PC-3 (cell line): ENCODE data around the gene SMCR8.

Source experiments
- CTCF ChIP-seq: fragments of 300-600 bp; sonication (generic); conservative IDR thresholded peaks from 2 replicates; pipeline ENCODE4 v1.5.1; 2017; ENCODE audit warnings: antibody characterized with exemption, low read depth, mild to moderate bottlenecking, low read length
- EZH2 ChIP-seq: fragments of 300-600 bp; sonication (generic); IDR thresholded peaks from one replicate; pipeline ENCODE4 v1.6.1; 2017; ENCODE audit warnings: antibody characterized with exemption, mild to moderate bottlenecking, low read length; ENCODE audit not compliant: unreplicated experiment

GRCh38 chr17:18344021-18344420, 28.9 kb downstream of the SMCR8 start:
- TF ChIP-seq CTCF: no peak
- no peak for TF ChIP-seq EZH2
